IMR-90 (cell line): ENCODE data around the gene RMND1. TPM values are rescaled to one million over a fixed set of nuclear protein-coding genes. Genes with fewer than 3 reads are reported as not detected.

ENCODE experiments used
- ATAC-seq: fragments of 200-7000 bp; cut with Tn5 transposase; 2 replicates; pipeline ENCODE4 v1.9.1; 2020; ENCODE audit warnings: low read depth, mild to moderate bottlenecking, moderate library complexity
- BruUV-seq: library from RNA; stranded (reverse); fragments of 400-500 nt; replicated peaks from 2 replicates; lab custom pipeline; 2021; lab: Mats Ljungman, UMichigan
- CTCF ChIA-PET: fragments of 300-600 bp; formaldehyde crosslinking; extraction: SDS; loops from one replicate; lab custom pipeline; 2021; ENCODE audit warnings: antibody characterized with exemption; lab: Yijun Ruan, JAX
- POLR2A ChIA-PET: fragments of 300-600 bp; sonication (Branson Sonifier 250); formaldehyde crosslinking; loops from one replicate; lab custom pipeline; 2022; ENCODE audit warnings: antibody characterized with exemption; ENCODE audit not compliant: unreplicated experiment; lab: Charles Lee
- DNase-seq: peaks from one replicate; pipeline ENCODE4 v3.0.0; 2013
- H2AFZ ChIP-seq: replicated peaks from 2 replicates; pipeline ENCODE3; 2013; ENCODE audit warnings: low read length, mild to moderate bottlenecking; ENCODE audit not compliant: poor library complexity
- H2AK5ac ChIP-seq: 2 replicates; pipeline ENCODE4 v1.6.1; 2013; ENCODE audit warnings: low read depth, low read length, inconsistent platforms
- H2AK9ac ChIP-seq: replicated peaks from 2 replicates; pipeline ENCODE3; 2013; ENCODE audit warnings: mild to moderate bottlenecking, low read depth, low read length, moderate library complexity; ENCODE audit not compliant: poor library complexity
- H2BK120ac ChIP-seq: 2 replicates; pipeline ENCODE4 v1.6.1; 2013; ENCODE audit warnings: low read depth, low read length, inconsistent platforms
- H2BK15ac ChIP-seq: 3 replicates; pipeline ENCODE4 v1.6.1; 2013; ENCODE audit warnings: low read depth, low read length, inconsistent platforms
- H2BK20ac ChIP-seq: 2 replicates; pipeline ENCODE4 v1.6.1; 2013; ENCODE audit warnings: low read depth, mild to moderate bottlenecking, inconsistent platforms, low read length, moderate library complexity
- H2BK5ac ChIP-seq: 2 replicates; pipeline ENCODE4 v1.6.1; 2013; ENCODE audit warnings: mild to moderate bottlenecking, low read depth, low read length, inconsistent platforms; ENCODE audit not compliant: poor library complexity, severe bottlenecking
- H3K14ac ChIP-seq: replicated peaks from 2 replicates; pipeline ENCODE4 v1.6.1; 2013; ENCODE audit warnings: low read depth, low read length, inconsistent platforms
- H3K18ac ChIP-seq: 2 replicates; pipeline ENCODE4 v1.6.1; 2013; ENCODE audit warnings: low read depth, low read length, control low read depth
- H3K23ac ChIP-seq: 2 replicates; pipeline ENCODE4 v1.6.1; 2013; ENCODE audit warnings: low read depth, low read length, inconsistent platforms
- H3K27ac ChIP-seq: 2 replicates; pipeline ENCODE4 v1.5.1; 2013; ENCODE audit warnings: mild to moderate bottlenecking, control low read depth, low read length; ENCODE audit not compliant: insufficient read depth
- H3K27me3 ChIP-seq: 2 replicates; pipeline ENCODE4 v1.6.1; 2013; ENCODE audit warnings: low read length; ENCODE audit not compliant: control insufficient read depth, insufficient read depth
- H3K36me3 ChIP-seq: 2 replicates; pipeline ENCODE4 v1.6.1; 2013; ENCODE audit warnings: low read length, mixed read lengths; ENCODE audit not compliant: control insufficient read depth, insufficient read depth
- H3K4ac ChIP-seq: 2 replicates; pipeline ENCODE4 v1.6.1; 2013; ENCODE audit warnings: low read depth, low read length, inconsistent platforms
- H3K4me1 ChIP-seq: 2 replicates; pipeline ENCODE4 v1.6.1; 2013; ENCODE audit warnings: low read length, mixed read lengths; ENCODE audit not compliant: control insufficient read depth, insufficient read depth
- H3K4me2 ChIP-seq: 2 replicates; pipeline ENCODE4 v1.6.1; 2013; ENCODE audit warnings: low read depth, mild to moderate bottlenecking, control low read depth, low read length, moderate library complexity
- H3K4me3 ChIP-seq: 2 replicates; pipeline ENCODE4 v1.5.1; 2013; ENCODE audit warnings: low read depth, mild to moderate bottlenecking, control low read depth, low read length, moderate library complexity; ENCODE audit not compliant: insufficient read depth
- H3K56ac ChIP-seq: 2 replicates; pipeline ENCODE4 v1.6.1; 2013; ENCODE audit warnings: low read length, inconsistent platforms; ENCODE audit not compliant: insufficient read depth; ENCODE audit errors: extremely low read depth
- H3K79me1 ChIP-seq, 2 experiments: 2 replicates each; pipeline ENCODE4 v1.6.1; 2013; ENCODE audit warnings: low read length in 2 of 2, inconsistent platforms in 1 of 2, low read depth in 1 of 2
- H3K9ac ChIP-seq: 2 replicates; pipeline ENCODE4 v1.6.1; 2013; ENCODE audit warnings: low read depth, low read length, control low read depth
- H3K9me1 ChIP-seq: 2 replicates; pipeline ENCODE4 v1.6.1; 2013; ENCODE audit warnings: low read length, inconsistent platforms; ENCODE audit not compliant: insufficient read depth
- H3K9me3 ChIP-seq: 2 replicates; pipeline ENCODE4 v1.6.1; 2013; ENCODE audit warnings: low read length; ENCODE audit not compliant: control insufficient read depth, insufficient read depth
- H4K20me1 ChIP-seq: 2 replicates; pipeline ENCODE4 v1.6.1; 2013; ENCODE audit warnings: low read length, inconsistent platforms; ENCODE audit not compliant: insufficient read depth
- H4K5ac ChIP-seq: 2 replicates; pipeline ENCODE4 v1.6.1; 2013; ENCODE audit warnings: mild to moderate bottlenecking, low read depth, low read length, control low read depth
- H4K8ac ChIP-seq, 2 experiments: 2 replicates each; pipeline ENCODE4 v1.6.1; 2013; ENCODE audit warnings: low read depth in 2 of 2, low read length in 2 of 2, control low read depth in 1 of 2, inconsistent platforms in 1 of 2
- H4K91ac ChIP-seq: 2 replicates; pipeline ENCODE4 v1.6.1; 2013; ENCODE audit warnings: low read depth, low read length, inconsistent platforms; ENCODE audit not compliant: insufficient read depth
- BHLHE40 ChIP-seq: fragments of 150-350 bp; IDR thresholded peaks from 2 replicates; pipeline ENCODE4 v1.6.1; 2016; ENCODE audit warnings: mild to moderate bottlenecking, low read depth, low read length
- CHD1 ChIP-seq: IDR thresholded peaks from 2 replicates; pipeline ENCODE4 v1.6.1; 2012; ENCODE audit warnings: low read depth, low read length, improper control_type of control experiment
- FOS ChIP-seq: fragments of 150-350 bp; IDR thresholded peaks from 2 replicates; pipeline ENCODE4 v1.6.1; 2016; ENCODE audit warnings: low read depth, low read length
- MAFK ChIP-seq: IDR thresholded peaks from 2 replicates; pipeline ENCODE4 v1.6.1; 2012; ENCODE audit warnings: low read depth, low read length, improper control_type of control experiment
- MXI1 ChIP-seq: IDR thresholded peaks from 2 replicates; pipeline ENCODE4 v1.6.1; 2012; ENCODE audit warnings: low read depth, mild to moderate bottlenecking, low read length, moderate library complexity, borderline replicate concordance
- NFE2L2 ChIP-seq: fragments of 150-350 bp; IDR thresholded peaks from 2 replicates; pipeline ENCODE4 v1.6.1; 2016; ENCODE audit warnings: low read depth, mild to moderate bottlenecking, low read length
- POLR2A ChIP-seq: IDR thresholded peaks from 2 replicates; pipeline ENCODE4 v1.6.1; 2012; ENCODE audit warnings: mild to moderate bottlenecking, low read depth, low read length
- RCOR1 ChIP-seq: IDR thresholded peaks from 2 replicates; pipeline ENCODE4 v1.6.1; 2012; ENCODE audit warnings: mild to moderate bottlenecking, low read length, improper control_type of control experiment; ENCODE audit not compliant: insufficient replicate concordance
- SMC3 ChIP-seq: fragments of 150-350 bp; IDR thresholded peaks from 2 replicates; pipeline ENCODE4 v1.6.1; 2016; ENCODE audit warnings: low read depth, mild to moderate bottlenecking, antibody characterized with exemption, low read length, moderate library complexity
- WGBS, 2 experiments: methylation state at CpG; one replicate each; pipeline versions ENCODE4 v1.1.5 to v1.1.7; 2013; ENCODE audit warnings: missing lambda C conversion rate in 2 of 2; ENCODE audit not compliant: insufficient read length in 1 of 2; ENCODE audit errors: extremely low coverage in 2 of 2; 5-methylcytosine and 5-hydroxymethylcytosine counted together
- dilution Hi-C: fragments of 300-500 bp; cut with HindIII; formaldehyde crosslinking; loops from one replicate; pipeline ENCODE4 v1.14.3; 2018; ENCODE audit warnings: low sequenced_read_pairs; ENCODE audit not compliant: unreplicated experiment
- in situ Hi-C: fragments of 300-500 bp; cut with MboI; formaldehyde crosslinking; loops from 3 replicates; pipeline ENCODE4 v1.14.3; 2019; ENCODE audit warnings: low sequenced_read_pairs, inconsistent platforms, mixed read lengths
- intact Hi-C: fragments of 100-400 bp; cut with micrococcal nuclease; formaldehyde crosslinking; loops from 2 replicates; pipeline ENCODE4 v1.10.0; 2022
- polyA plus RNA-seq, 3 experiments: library from polyadenylated mRNA; depleted of rRNA; stranded (reverse); fragments of >200 nt; gene quantifications; 2 replicates each; pipeline ENCODE4 v1.2.3, GENCODE V29; 2012; ENCODE audit warnings: low replicate concordance in 1 of 3
- total RNA-seq: library from RNA; depleted of rRNA; stranded (reverse); fragments of >200 nt; gene quantifications from 2 replicates; pipeline ENCODE4 v1.2.3, GENCODE V29; 2012
- TF ChIP-seq, protein P1 (sequence below): conservative IDR thresholded peaks from 2 replicates; pipeline ENCODE4 v1.5.1; 2012; ENCODE audit warnings: mild to moderate bottlenecking, low read depth, low read length, improper control_type of control experiment
- TF ChIP-seq, protein P2 (sequence below): fragments of 150-350 bp; IDR thresholded peaks from 2 replicates; pipeline ENCODE4 v1.6.1; 2017; ENCODE audit warnings: mild to moderate bottlenecking, antibody characterized with exemption, low read length, low read depth

Gene RMND1
- total and polyA plus RNA-seq, 2 of the 4 experiments (the other 2 are of a cell fraction), result 13.1 to 24.6 TPM

DNA sequence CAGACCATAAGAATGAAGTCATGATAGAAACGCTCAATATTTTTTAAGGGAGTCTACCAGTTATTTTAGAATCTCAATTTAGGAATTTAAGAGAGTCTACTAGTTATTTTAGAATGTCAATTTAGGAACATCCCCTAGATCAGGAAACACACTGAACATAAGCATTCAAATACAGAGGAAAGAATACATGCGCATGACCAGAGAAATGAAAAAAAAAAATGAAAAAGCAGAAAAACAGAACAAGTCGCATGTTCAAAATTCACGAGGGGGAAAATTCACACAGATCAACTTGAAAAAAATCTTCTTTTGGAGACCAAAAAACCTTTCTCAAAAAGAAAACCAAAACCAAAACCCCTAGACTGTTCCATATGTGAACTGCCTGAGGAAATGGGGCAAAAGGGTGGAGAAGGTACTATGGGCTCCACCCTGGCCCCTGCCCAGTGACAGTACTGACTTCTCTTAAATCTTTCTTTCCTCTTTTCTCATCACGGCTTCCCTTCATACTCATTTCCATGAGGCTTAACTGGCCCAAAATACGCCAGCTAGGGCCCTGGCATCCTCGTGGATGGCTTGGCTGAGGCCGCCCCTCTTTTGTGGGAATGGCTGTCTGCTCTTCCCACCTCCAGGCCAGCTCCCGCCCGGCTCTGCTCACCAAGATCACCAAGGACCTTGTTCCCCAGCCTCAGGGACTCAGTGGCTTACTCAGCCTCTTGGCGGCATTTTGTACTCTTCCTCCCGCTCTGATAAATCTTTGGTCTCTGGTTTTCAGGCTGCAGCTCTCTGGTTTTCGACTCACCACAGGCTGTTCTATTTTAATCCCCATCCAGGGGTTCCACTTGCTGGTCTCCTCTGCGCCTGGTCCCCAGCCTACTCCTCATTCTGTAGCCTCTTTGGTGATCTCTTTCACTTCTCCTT, 71.7 kb downstream of the RMND1 start (continued):
- TF ChIP-seq, protein P1, sequence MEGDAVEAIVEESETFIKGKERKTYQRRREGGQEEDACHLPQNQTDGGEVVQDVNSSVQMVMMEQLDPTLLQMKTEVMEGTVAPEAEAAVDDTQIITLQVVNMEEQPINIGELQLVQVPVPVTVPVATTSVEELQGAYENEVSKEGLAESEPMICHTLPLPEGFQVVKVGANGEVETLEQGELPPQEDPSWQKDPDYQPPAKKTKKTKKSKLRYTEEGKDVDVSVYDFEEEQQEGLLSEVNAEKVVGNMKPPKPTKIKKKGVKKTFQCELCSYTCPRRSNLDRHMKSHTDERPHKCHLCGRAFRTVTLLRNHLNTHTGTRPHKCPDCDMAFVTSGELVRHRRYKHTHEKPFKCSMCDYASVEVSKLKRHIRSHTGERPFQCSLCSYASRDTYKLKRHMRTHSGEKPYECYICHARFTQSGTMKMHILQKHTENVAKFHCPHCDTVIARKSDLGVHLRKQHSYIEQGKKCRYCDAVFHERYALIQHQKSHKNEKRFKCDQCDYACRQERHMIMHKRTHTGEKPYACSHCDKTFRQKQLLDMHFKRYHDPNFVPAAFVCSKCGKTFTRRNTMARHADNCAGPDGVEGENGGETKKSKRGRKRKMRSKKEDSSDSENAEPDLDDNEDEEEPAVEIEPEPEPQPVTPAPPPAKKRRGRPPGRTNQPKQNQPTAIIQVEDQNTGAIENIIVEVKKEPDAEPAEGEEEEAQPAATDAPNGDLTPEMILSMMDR, result no peak
- TF ChIP-seq FOS, result no peak

DNA sequence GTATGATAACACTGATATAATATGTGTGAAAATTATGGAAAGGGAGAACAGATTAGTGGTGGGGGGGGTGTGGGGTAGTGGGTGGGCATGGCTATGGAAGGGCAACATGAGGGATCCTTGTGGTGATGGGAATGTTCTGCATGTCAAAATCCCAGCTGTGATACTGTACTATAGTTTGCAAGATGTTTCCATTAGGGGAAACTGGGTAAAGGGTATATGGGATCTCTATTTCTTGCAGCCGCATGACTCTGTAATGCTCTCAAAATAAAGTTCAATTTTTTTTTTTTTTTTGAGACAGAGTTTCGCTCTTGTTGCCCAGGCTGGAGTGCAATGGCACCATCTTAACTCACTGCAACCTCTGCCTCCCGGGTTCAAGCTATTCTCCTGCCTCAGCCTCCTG, 74.8 kb downstream of the RMND1 start:
- H4K20me1 ChIP-seq, result peaks cover 12% of the 10 kb centered on the region
- H4K5ac ChIP-seq, result no peak overlapping the region
- peaks cover 56 to 66% of the 10 kb centered on the region in 2 experiments for H3K79me1 ChIP-seq
- no peak overlapping the region for H2AK5ac ChIP-seq
- in situ Hi-C loops, result no loop called here
- no peak overlapping the region for H3K56ac ChIP-seq
- H2BK5ac ChIP-seq, result no peak overlapping the region
- DNase-seq, result no peak
- no peak overlapping the region for H4K8ac ChIP-seq
- no peak overlapping the region for H3K14ac ChIP-seq
- dilution Hi-C loops, result no loop called here
- no peak overlapping the region for H3K4me3 ChIP-seq
- no peak overlapping the region for H4K91ac ChIP-seq
- ChIA-PET POLR2A (no interaction called here), CTCF (no interaction called here)
- H3K9me1 ChIP-seq, result peaks cover 12% of the 10 kb centered on the region
- no peak overlapping the region for H2AFZ ChIP-seq
- no peaks in the 10 kb centered on the region for H3K9me3 ChIP-seq
- H3K9ac ChIP-seq, result no peak overlapping the region
- H2AK9ac ChIP-seq, result no peak overlapping the region
- H3K18ac ChIP-seq, result no peak overlapping the region
- H3K36me3 ChIP-seq, result peaks cover 6% of the 10 kb centered on the region
- H3K4me1 ChIP-seq, result no peaks in the 10 kb centered on the region; the same call in 1 of the 2 replicates
- no peak overlapping the region for H3K4me2 ChIP-seq
- no peak overlapping the region for H2BK120ac ChIP-seq
- H2BK20ac ChIP-seq, result no peak overlapping the region
- no peak overlapping the region for H3K23ac ChIP-seq
- H3K4ac ChIP-seq, result no peak overlapping the region
- WGBS, 2 experiments, result no CpG with 5 or more reads among the region's 3 CpGs
- H3K27me3 ChIP-seq, result no peaks in the 10 kb centered on the region
- no peak overlapping the region for H3K27ac ChIP-seq
- intact Hi-C loops, result no loop called here
- BruUV-seq, result no TSS peak
- ATAC-seq, result no peak
- no peak overlapping the region for H2BK15ac ChIP-seq
- TF ChIP-seq RCOR1 (no peak), SMC3 (no peak), CHD1 (no peak), NFE2L2 (no peak), FOS (no peak), BHLHE40 (no peak), MXI1 (no peak), POLR2A (no peak), MAFK (no peak)
- TF ChIP-seq, protein P2, sequence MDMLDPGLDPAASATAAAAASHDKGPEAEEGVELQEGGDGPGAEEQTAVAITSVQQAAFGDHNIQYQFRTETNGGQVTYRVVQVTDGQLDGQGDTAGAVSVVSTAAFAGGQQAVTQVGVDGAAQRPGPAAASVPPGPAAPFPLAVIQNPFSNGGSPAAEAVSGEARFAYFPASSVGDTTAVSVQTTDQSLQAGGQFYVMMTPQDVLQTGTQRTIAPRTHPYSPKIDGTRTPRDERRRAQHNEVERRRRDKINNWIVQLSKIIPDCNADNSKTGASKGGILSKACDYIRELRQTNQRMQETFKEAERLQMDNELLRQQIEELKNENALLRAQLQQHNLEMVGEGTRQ, result no peak
- TF ChIP-seq, protein P1, result no peak
